ENCODE results near the gene STX8.
"Not testable (repeated sequence)": the region's sequence is repeated elsewhere in the genome, so short reads cannot be mapped to it uniquely, and the experiment has no call there.

The STX8 gene

DNA sequence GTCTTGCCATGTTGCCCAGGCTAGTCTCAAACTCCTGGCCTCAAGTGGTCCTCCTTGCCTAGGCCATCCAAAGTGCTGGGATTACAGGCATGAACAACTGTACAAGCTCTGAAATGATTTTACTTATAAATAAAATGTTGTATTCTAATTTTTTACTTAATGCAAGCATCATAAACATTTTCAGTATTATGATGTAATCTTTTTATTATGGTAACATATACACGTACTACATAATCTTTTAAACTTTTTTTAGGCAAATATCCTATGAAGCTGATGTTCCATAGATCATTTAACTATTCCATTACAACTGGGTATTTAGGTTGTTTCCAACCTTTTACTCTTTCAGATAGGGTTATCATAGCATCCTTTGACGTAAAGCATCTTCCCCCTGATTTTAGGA, 35.9 kb upstream of the STX8 start:
- no peaks in the 10 kb centered on the region for H3K4me1 ChIP-seq (ENCODE audit: control insufficient read depth, insufficient read depth, low read depth, low read length)
- no peak overlapping the region for H3K4me3 ChIP-seq (ENCODE audit: insufficient read depth in 1 of 2, low read depth in 1 of 2, low read length in 2 of 2)
- no peak overlapping the region for H3K23ac ChIP-seq (ENCODE audit: low read length in 2 of 2)
- H4K8ac ChIP-seq (ENCODE audit: low read length): no peak overlapping the region
- no peak overlapping the region for H2AK5ac ChIP-seq (ENCODE audit: low read length, severe bottlenecking)
- H3K4ac ChIP-seq (ENCODE audit: low read depth in 1 of 2, low read length in 2 of 2): no peak overlapping the region
- H3K27me3 ChIP-seq (ENCODE audit: control insufficient read depth in 1 of 2, insufficient read depth in 1 of 2, low read length in 2 of 2): no peaks in the 10 kb centered on the region
- H2BK12ac ChIP-seq (ENCODE audit: low read length in 2 of 2): no peak overlapping the region
- H3K9me3 ChIP-seq (ENCODE audit: control insufficient read depth, low read length): peaks cover 2% of the 10 kb centered on the region
- H3K36me3 ChIP-seq (ENCODE audit: control insufficient read depth in 1 of 2, insufficient read depth in 2 of 2, low read depth in 1 of 2, low read length in 2 of 2): no peaks in the 10 kb centered on the region
- no peak overlapping the region for H2BK120ac ChIP-seq (ENCODE audit: low read depth, low read length)
- H3K27ac ChIP-seq (ENCODE audit: low read length, poor library complexity, severe bottlenecking): no peak overlapping the region
- no peaks in the 10 kb centered on the region for H3K79me1 ChIP-seq (replicated peaks; ENCODE audit: low read length, poor library complexity, severe bottlenecking)
- H3K18ac ChIP-seq (ENCODE audit: low read depth in 1 of 2, low read length in 2 of 2): no peak overlapping the region
- no peak overlapping the region for H3K4me2 ChIP-seq (ENCODE audit: low read length, poor library complexity, severe bottlenecking)
- H2BK5ac ChIP-seq (ENCODE audit: low read depth, low read length, poor library complexity, severe bottlenecking): no peak overlapping the region
- no peak for DNase-seq
- WGBS: 71% methylated on average over 1 of the region's 2 CpGs
- H3K9ac ChIP-seq (ENCODE audit: low read length): no peak overlapping the region
- H3K14ac ChIP-seq (ENCODE audit: low read length in 2 of 2): no peak overlapping the region
- no peak overlapping the region for H4K91ac ChIP-seq (ENCODE audit: low read length)
- no peak overlapping the region for H2AFZ ChIP-seq (ENCODE audit: low read depth, low read length)
- H2BK15ac ChIP-seq (ENCODE audit: low read depth, poor library complexity, severe bottlenecking): no peak overlapping the region

DNA sequence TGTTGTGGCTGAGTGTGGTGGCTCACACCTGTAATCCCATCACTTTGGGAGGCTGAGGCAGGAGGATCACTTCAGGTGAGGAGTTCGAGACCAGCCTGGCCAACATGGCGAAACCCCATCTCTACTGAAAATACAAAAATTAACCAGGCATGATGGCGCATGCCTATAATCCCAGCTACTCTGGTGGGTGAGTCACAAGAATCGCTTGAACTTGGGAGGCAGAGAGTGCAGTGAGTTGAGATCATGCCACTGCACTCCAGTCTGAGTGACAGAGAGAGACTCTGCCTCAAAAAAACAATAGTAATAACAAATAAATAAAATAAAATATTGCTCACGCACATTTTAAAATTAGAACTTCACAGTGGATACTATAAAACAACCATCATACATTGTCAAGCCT, 31.4 kb upstream of the STX8 start:
- not testable (repeated sequence) for DNase-seq; H2BK5ac ChIP-seq (ENCODE audit: low read depth, low read length, poor library complexity, severe bottlenecking)

DNA sequence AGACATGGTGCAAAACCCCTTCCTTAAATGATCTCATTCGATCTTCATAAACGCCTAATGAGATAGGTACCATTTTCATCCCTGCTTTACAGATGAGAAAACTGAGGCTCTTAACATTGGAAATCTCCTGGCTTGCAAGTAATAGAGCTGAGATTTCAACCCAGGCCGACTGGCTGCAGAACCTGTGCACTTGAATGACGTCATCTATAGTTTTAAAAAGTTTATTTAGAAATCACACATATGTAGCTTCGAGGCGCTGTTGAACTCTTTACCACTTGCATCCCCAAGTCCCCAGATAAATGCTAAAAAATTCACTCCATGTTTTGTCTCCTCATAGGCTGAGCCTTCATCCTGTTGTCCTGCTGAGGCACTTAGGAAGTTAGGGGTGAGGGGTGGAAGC, 30.8 kb upstream of the STX8 start:
- Histone ChIP-seq H3K4me2 (ENCODE audit: low read length, poor library complexity, severe bottlenecking) (no peak overlapping the region), H3K79me1 (replicated peaks; ENCODE audit: low read length, poor library complexity, severe bottlenecking) (no peaks in the 10 kb centered on the region), H3K27ac (ENCODE audit: low read length, poor library complexity, severe bottlenecking) (no peak overlapping the region), H3K4me1 (ENCODE audit: control insufficient read depth, insufficient read depth, low read depth, low read length) (no peaks in the 10 kb centered on the region), H3K14ac (ENCODE audit: low read length in 2 of 2) (no peak overlapping the region), H3K27me3 (ENCODE audit: control insufficient read depth in 1 of 2, insufficient read depth in 1 of 2, low read length in 2 of 2) (no peaks in the 10 kb centered on the region), H3K36me3 (ENCODE audit: control insufficient read depth in 1 of 2, insufficient read depth in 2 of 2, low read depth in 1 of 2, low read length in 2 of 2) (no peaks in the 10 kb centered on the region), H3K23ac (ENCODE audit: low read length in 2 of 2) (no peak overlapping the region), H3K4ac (ENCODE audit: low read depth in 1 of 2, low read length in 2 of 2) (no peak overlapping the region), H4K8ac (ENCODE audit: low read length) (no peak overlapping the region), H4K91ac (ENCODE audit: low read length) (no peak overlapping the region), H2BK15ac (ENCODE audit: low read depth, poor library complexity, severe bottlenecking) (no peak overlapping the region), H2BK120ac (ENCODE audit: low read depth, low read length) (no peak overlapping the region), H2BK5ac (ENCODE audit: low read depth, low read length, poor library complexity, severe bottlenecking) (no peak overlapping the region), H3K4me3 (ENCODE audit: insufficient read depth in 1 of 2, low read depth in 1 of 2, low read length in 2 of 2) (no peak overlapping the region), H2AFZ (ENCODE audit: low read depth, low read length) (no peak overlapping the region), H3K9ac (ENCODE audit: low read length) (no peak overlapping the region), H2AK5ac (ENCODE audit: low read length, severe bottlenecking) (no peak overlapping the region), H3K18ac (ENCODE audit: low read depth in 1 of 2, low read length in 2 of 2) (no peak overlapping the region), H3K9me3 (ENCODE audit: control insufficient read depth, low read length) (no peaks in the 10 kb centered on the region), H2BK12ac (ENCODE audit: low read length in 2 of 2) (no peak overlapping the region)
- no peak for DNase-seq
- WGBS: 54% methylated on average over 4 of the region's 6 CpGs

More for the DNA sequence above, 31.4 kb upstream of the STX8 start:
- not testable (repeated sequence) for H2AK5ac ChIP-seq (ENCODE audit: low read length, severe bottlenecking); H3K27me3 ChIP-seq (ENCODE audit: control insufficient read depth in 1 of 2, insufficient read depth in 1 of 2, low read length in 2 of 2); H3K4me2 ChIP-seq (ENCODE audit: low read length, poor library complexity, severe bottlenecking); H3K27ac ChIP-seq (ENCODE audit: low read length, poor library complexity, severe bottlenecking); H2BK15ac ChIP-seq (ENCODE audit: low read depth, poor library complexity, severe bottlenecking); H3K4ac ChIP-seq (ENCODE audit: low read depth in 1 of 2, low read length in 2 of 2); H3K18ac ChIP-seq (ENCODE audit: low read depth in 1 of 2, low read length in 2 of 2); H4K91ac ChIP-seq (ENCODE audit: low read length); H3K4me3 ChIP-seq (ENCODE audit: insufficient read depth in 1 of 2, low read depth in 1 of 2, low read length in 2 of 2); H4K8ac ChIP-seq (ENCODE audit: low read length); H2BK12ac ChIP-seq (ENCODE audit: low read length in 2 of 2); H3K4me1 ChIP-seq (ENCODE audit: control insufficient read depth, insufficient read depth, low read depth, low read length); H3K36me3 ChIP-seq (ENCODE audit: control insufficient read depth in 1 of 2, insufficient read depth in 2 of 2, low read depth in 1 of 2, low read length in 2 of 2); H2BK120ac ChIP-seq (ENCODE audit: low read depth, low read length); H3K9ac ChIP-seq (ENCODE audit: low read length); H3K9me3 ChIP-seq (ENCODE audit: control insufficient read depth, low read length); H2AFZ ChIP-seq (ENCODE audit: low read depth, low read length); H3K23ac ChIP-seq (ENCODE audit: low read length in 2 of 2); H3K79me1 ChIP-seq (replicated peaks; ENCODE audit: low read length, poor library complexity, severe bottlenecking); H3K14ac ChIP-seq (ENCODE audit: low read length in 2 of 2)
- 78% methylated on average over 2 of the region's 5 CpGs for WGBS

DNA sequence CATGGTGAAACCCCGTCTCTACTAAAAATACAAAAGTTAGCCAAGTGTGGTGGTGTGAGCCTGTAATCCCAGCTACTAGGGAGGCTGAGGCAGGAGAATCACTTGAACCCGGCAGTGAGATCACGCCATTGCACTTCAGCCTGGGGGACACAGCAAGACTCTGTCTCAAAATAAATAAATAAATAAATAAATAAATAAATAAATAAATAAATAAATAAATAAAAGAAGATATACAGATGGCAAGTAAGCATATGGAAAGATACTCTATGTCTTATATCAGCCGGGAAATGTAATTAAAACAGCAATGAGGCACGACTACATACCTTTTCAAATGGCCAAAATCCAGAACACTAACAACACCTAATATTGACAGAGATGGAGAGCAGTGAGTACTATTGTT, 29.0 kb upstream of the STX8 start:
- H3K4me2 ChIP-seq (ENCODE audit: low read length, poor library complexity, severe bottlenecking); H3K4me3 ChIP-seq (ENCODE audit: insufficient read depth in 1 of 2, low read depth in 1 of 2, low read length in 2 of 2); H3K27ac ChIP-seq (ENCODE audit: low read length, poor library complexity, severe bottlenecking); H4K8ac ChIP-seq (ENCODE audit: low read length); H3K23ac ChIP-seq (ENCODE audit: low read length in 2 of 2); H3K36me3 ChIP-seq (ENCODE audit: control insufficient read depth in 1 of 2, insufficient read depth in 2 of 2, low read depth in 1 of 2, low read length in 2 of 2); H3K14ac ChIP-seq (ENCODE audit: low read length in 2 of 2); H3K4me1 ChIP-seq (ENCODE audit: control insufficient read depth, insufficient read depth, low read depth, low read length); H3K9me3 ChIP-seq (ENCODE audit: control insufficient read depth, low read length); H4K91ac ChIP-seq (ENCODE audit: low read length); H3K79me1 ChIP-seq (replicated peaks; ENCODE audit: low read length, poor library complexity, severe bottlenecking); H3K9ac ChIP-seq (ENCODE audit: low read length); H2BK12ac ChIP-seq (ENCODE audit: low read length in 2 of 2); H2AK5ac ChIP-seq (ENCODE audit: low read length, severe bottlenecking); H3K18ac ChIP-seq (ENCODE audit: low read depth in 1 of 2, low read length in 2 of 2); H3K4ac ChIP-seq (ENCODE audit: low read depth in 1 of 2, low read length in 2 of 2); H2AFZ ChIP-seq (ENCODE audit: low read depth, low read length); H2BK120ac ChIP-seq (ENCODE audit: low read depth, low read length); DNase-seq; H3K27me3 ChIP-seq (ENCODE audit: control insufficient read depth in 1 of 2, insufficient read depth in 1 of 2, low read length in 2 of 2); H2BK15ac ChIP-seq (ENCODE audit: low read depth, poor library complexity, severe bottlenecking); H2BK5ac ChIP-seq (ENCODE audit: low read depth, low read length, poor library complexity, severe bottlenecking): not testable (repeated sequence)
- 100% methylated on average over 1 of the region's 5 CpGs for WGBS

Data from mesenchymal stem cell (in vitro differentiated cells and primary cell).